ENCODE results near the gene TEAD1.

DNA sequence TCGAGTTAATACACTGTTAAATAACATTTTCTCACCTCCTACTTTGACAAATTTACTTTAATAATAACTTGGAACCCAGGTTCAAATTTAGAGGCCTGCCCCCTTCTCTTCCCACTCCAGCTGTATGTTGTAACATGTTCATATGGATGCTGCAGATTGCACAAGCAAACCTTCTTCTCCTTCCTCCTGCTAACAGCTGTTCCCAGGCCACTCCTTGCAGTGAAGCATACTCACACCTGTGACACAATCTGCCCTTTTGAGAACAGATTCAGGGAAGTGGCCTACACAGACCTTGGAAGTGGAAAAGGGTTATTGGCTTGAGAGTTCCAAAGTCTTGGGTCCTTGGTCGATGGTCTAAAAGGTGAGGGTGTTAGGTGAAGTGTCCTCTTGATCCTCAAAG is 131.9 kb downstream of the TEAD1 start:
- TF ChIP-seq POLR2A (IDR thresholded peaks at IDR 0.05) (no peak), POLR2AphosphoS5 (IDR thresholded peaks at IDR 0.05) (no peak)
- TF ChIP-seq, protein P1, sequence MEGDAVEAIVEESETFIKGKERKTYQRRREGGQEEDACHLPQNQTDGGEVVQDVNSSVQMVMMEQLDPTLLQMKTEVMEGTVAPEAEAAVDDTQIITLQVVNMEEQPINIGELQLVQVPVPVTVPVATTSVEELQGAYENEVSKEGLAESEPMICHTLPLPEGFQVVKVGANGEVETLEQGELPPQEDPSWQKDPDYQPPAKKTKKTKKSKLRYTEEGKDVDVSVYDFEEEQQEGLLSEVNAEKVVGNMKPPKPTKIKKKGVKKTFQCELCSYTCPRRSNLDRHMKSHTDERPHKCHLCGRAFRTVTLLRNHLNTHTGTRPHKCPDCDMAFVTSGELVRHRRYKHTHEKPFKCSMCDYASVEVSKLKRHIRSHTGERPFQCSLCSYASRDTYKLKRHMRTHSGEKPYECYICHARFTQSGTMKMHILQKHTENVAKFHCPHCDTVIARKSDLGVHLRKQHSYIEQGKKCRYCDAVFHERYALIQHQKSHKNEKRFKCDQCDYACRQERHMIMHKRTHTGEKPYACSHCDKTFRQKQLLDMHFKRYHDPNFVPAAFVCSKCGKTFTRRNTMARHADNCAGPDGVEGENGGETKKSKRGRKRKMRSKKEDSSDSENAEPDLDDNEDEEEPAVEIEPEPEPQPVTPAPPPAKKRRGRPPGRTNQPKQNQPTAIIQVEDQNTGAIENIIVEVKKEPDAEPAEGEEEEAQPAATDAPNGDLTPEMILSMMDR (IDR thresholded peaks at IDR 0.05), result no peak
